ENCODE measurements around the gene ST8SIA2.
"Not testable (repeated sequence)": the region's sequence is repeated elsewhere in the genome, so short reads cannot be mapped to it uniquely, and the experiment has no call there.

ST8SIA2 gene

DNA sequence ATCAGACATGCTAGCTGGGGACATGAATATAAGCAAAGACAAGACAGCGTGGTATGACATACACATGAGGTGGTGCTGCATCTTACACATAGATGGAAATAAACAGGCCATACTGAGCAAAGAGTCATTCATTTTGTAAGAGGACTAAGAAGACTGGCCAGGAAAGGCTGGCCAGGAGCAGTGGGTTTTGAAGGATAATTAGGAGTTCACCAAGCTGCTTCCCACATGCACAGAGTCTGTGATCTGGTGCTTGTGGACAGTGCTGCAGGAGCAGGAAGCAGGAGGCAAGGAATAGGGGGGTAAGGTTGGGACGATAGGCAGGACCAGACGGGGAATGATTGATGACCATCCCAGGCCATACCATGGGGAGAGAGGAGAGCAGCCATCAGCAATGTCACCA is 41.5 kb downstream of the ST8SIA2 start:
- DNase-seq (ENCODE audit: low read depth, low spot score) = no peak

DNA sequence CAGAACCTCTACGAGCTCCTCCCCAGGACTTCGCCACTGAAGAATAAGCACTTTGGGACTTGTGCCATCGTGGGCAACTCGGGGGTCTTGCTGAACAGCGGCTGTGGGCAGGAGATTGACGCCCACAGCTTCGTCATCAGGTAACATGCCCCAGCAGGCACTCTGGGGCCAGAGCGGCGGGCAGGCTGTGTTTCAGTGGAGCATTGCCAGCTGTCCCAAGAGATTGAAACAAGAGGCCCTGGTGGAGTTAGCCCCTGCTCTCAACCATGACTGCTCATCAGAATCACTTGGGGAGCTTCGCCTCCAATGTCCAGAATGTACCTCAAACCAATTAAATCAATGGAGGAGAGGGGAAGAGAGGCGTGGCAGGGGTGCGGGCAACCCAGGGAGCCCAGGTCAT is 44.8 kb downstream of the ST8SIA2 start:
- no peak for DNase-seq (ENCODE audit: low read depth, low spot score)

GRCh38 chr15:92443381-92443780 is 49.7 kb downstream of the ST8SIA2 start:
- no peak for DNase-seq (ENCODE audit: low read depth, low spot score)

DNA sequence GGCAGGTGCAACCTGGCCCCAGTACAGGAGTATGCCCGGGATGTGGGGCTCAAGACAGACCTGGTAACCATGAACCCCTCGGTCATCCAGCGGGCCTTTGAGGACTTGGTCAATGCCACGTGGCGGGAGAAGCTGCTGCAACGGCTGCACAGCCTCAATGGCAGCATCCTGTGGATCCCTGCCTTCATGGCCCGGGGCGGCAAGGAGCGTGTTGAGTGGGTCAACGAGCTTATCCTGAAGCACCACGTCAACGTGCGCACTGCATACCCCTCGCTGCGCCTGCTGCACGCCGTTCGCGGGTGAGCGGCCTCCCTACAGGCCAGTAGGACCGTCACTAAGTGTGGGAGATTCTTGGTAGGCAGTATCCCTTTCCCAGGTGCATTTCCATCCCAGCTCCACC is 51.0 kb downstream of the ST8SIA2 start:
- DNase-seq (ENCODE audit: low read depth, low spot score) = no peak

- no peak for DNase-seq (ENCODE audit: low read depth, low spot score)
Measured at GRCh38 chr15:92448370-92448769, 54.7 kb downstream of the ST8SIA2 start.

DNA sequence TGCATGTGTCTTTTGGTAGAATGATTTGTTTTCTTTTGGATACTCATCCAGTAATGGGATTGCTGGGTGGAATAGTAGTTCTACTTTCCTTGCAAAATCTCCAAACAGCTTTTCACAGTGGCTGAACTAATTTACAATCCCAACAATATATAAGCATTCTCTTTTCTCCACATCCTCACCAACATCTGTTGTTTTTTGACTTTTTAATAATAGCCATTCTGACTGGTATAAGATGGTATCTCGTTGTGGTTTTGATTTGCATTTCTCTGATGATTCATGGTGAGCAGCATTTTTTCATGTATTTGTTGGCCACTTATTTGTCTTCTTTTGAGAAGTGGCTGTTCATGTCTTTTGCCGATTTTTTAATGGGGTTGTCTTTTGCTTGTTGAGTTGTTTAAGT is 55.8 kb downstream of the ST8SIA2 start:
- no peak for DNase-seq (ENCODE audit: low read depth, low spot score)

DNA sequence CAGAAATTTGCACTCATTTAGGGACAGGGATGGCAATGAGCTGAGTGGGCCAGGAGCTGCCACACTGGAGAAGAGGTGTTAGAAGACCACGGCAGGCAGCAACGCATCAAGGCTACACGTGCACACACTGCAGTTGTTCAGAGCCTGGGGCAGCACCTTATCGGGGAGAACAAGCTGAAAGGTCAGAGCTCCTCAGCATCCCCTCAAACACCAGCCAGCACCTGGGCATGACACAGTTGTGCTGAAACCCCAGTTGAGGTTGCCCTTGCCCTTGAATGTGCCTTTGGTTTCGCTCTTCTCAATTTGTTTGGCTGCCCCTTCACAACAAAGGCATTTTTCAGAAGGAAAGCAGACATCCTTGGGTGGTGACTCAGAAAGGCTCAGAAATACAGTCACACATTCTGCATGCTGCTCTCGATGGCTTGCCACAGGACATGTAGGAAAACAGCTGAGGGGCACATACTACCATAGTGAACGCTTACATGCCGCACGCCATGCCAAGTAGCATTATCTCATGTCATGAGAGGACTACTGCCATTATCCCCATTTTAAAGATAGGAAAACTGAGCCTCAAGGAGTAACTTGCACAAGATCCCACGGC is 57.6 kb downstream of the ST8SIA2 start:
- DNase-seq (ENCODE audit: low read depth, low spot score) = no peak

DNA sequence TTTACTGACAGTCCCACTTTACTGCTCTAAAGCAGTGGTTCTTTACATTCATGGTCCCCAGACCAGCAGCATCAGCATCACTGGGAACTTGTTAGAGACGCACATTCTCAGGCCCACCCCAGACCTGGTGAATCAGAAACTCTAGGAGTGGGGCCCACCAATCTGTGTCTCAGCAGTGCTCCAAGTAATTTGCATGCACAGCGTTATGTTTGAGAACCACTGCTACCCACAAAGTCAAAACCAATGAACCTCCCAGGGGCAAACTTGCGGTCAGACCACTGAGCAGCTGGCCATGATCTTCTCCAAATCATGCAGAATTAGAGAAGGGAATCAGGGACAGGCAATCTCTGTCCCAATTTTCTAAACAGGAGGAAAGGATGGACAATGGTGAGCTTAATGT is 58.5 kb downstream of the ST8SIA2 start:
- DNase-seq (ENCODE audit: low read depth, low spot score) = no peak

GRCh38 chr15:92453607-92454006 is 59.9 kb downstream of the ST8SIA2 start:
- no peak for DNase-seq (ENCODE audit: low read depth, low spot score)

DNA sequence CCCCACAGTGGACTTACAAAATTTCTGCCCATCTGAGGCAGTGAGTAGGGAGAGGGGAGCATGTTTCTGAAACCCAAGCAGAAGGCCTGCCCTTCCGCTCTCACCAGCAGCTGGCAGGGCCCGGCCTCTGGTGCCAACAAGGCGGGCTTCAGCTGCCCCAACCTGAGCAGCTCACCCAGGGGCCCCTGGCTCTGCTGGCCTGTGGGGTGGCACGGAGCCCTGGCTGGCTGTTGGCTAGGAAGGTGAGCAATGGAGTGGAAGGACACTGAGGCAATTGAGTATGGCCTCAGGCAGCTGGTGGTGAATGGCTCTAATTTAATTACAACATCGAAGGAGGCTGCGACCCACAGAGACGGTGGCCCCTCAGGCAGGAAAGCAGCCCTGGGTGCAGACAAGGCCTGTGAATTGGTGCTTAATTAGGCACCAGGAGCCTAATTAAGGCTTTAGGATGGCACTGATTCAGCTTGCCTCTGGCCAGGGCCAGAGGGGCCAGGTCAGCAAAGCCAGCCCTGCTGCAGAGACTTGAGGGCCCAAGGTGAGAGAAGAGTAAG is 60.9 kb downstream of the ST8SIA2 start:
- DNase-seq (ENCODE audit: low read depth, low spot score) = no peak

GRCh38 chr15:92455271-92455670 is 61.6 kb downstream of the ST8SIA2 start:
- DNase-seq (ENCODE audit: low read depth, low spot score) = no peak

DNA sequence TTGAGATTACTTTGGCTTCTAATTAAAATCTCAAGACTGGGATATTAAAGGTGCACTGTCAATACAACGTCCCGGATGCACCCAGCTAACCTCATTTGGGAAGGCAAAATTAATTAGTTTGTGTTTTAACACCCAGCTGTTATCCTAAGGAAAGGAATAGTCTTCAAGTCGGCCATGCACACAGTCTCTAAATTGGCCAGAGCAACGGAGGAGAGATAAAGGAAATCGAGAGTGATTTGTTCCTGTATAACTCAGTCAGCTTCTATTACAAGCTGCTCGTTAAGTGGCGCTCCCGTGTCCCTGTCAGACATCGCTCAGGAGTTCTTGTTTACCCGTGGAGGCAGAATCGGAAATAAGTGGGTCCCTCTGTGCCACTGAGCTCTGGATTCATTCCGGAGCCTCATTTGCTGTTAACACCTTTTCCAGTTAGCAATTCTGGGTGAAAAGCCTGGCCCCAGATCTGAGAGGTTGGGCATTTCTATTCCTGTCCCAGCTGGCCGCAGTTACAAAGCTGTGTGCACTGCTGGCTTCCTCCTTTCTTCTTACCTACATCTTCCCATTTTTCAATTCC is 63.9 kb downstream of the ST8SIA2 start:
- DNase-seq (ENCODE audit: low read depth, low spot score) = no peak

- DNase-seq (ENCODE audit: low read depth, low spot score) = no peak
Measured at GRCh38 chr15:92460023-92460422, 66.3 kb downstream of the ST8SIA2 start.

- no peak for DNase-seq (ENCODE audit: low read depth, low spot score)
Measured at GRCh38 chr15:92462424-92463125, 68.9 kb downstream of the ST8SIA2 start.

- no peak for DNase-seq (ENCODE audit: low read depth, low spot score)
Measured at GRCh38 chr15:92463352-92463751, 69.7 kb downstream of the ST8SIA2 start.

GRCh38 chr15:92463826-92464225 is 70.1 kb downstream of the ST8SIA2 start:
- no peak for DNase-seq (ENCODE audit: low read depth, low spot score)

- no peak for DNase-seq (ENCODE audit: low read depth, low spot score)
Measured at GRCh38 chr15:92466834-92467233, 73.2 kb downstream of the ST8SIA2 start.

GRCh38 chr15:92467245-92467644 is 73.6 kb downstream of the ST8SIA2 start:
- DNase-seq (ENCODE audit: low read depth, low spot score) = no peak

DNA sequence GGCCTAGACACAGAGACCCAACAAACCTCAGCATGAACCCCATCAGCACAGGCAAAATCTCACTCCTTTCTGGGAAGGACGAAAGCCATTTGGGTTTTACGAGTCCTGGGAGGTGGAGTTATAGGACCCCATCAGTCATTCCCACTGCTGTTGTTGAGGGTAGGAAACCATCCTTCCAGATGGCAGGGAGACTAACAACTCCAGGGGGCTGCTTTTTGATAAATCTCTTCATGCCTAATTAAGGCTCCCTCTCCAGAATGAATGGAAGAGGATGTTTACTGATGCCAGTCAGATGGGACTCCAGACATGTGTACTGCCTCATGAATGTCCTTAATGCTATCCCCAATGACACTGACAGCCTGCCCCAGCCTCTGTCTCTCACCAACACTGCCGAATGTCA is 75.3 kb downstream of the ST8SIA2 start:
- DNase-seq (ENCODE audit: low read depth, low spot score) = no peak

- DNase-seq (ENCODE audit: low read depth, low spot score) = no peak
Measured at GRCh38 chr15:92471288-92471687, 77.6 kb downstream of the ST8SIA2 start.

- DNase-seq (ENCODE audit: low read depth, low spot score) = no peak
Measured at GRCh38 chr15:92473756-92474155, 80.1 kb downstream of the ST8SIA2 start.

DNA sequence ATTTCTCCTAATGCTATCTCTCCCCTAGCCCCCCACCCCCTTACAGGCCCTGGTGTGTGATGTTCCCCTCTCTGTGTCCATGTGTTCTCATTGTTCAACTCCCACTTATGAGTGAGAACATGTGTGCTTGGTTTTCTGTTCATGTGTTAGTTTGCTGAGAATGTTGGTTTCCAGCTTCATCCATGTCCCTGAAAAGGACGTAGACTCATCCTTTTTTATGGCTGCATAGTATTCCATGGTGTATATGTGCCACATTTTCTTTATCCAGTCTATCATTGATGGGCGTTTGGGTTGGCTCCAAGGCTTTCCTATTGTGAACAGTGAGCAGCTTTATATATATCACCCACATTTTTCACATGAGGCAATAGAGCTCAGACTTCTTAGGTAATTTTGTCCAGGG is 86.0 kb downstream of the ST8SIA2 start:
- not testable (repeated sequence) for DNase-seq (ENCODE audit: low read depth, low spot score)

DNA sequence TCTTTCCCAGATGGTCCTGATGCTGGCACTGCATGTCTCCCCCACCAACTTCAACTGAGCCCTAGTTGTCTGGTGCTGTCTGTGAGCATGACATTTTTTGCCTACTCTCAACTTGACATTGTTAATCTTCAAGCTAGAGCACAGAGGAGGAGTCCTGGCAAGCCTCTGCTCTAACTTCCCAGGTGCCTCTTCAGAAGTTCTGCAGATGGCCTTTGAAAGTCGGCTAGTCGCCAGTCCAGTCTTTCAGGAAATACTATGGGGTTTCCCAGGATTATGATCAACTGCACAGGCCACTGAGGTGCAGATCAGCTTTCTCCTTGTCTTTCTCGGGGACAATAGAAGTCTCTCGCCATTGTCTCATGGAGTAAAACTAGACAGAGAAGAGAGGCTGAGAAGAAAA is 86.7 kb downstream of the ST8SIA2 start:
- no peak for DNase-seq (ENCODE audit: low read depth, low spot score)
